NCI-H146 treated with DMSO at 0.1 percent for 48 hours (cell line): ENCODE measurements around the gene PIGS.
"Not testable (repeated sequence)": the region's sequence is repeated elsewhere in the genome, so short reads cannot be mapped to it uniquely, and the experiment has no call there.

Source experiments
- DNase-seq: peaks from one replicate; lab custom pipeline; 2025; ENCODE audit not compliant: unreplicated experiment; lab: John Stamatoyannopoulos, UW

The PIGS gene

GRCh38 chr17:28571361-28572122 lies at the start of gene PIGS:
Gene PIGS, minus strand, starts transcription at chr17:28571524. Its CDS starts 28 bp downstream, at chr17:28571496.
- peak; percentile 88 for DNase-seq

- no peak for DNase-seq
Observed at GRCh38 chr17:28620010-28620409, 48.7 kb upstream of the PIGS start.

GRCh38 chr17:28618464-28618863 lies 47.1 kb upstream of the PIGS start:
- no peak for DNase-seq

- DNase-seq, result no peak
Observed at GRCh38 chr17:28616281-28616680, 45.0 kb upstream of the PIGS start.

- DNase-seq, result no peak
Observed at GRCh38 chr17:28615260-28615940, 44.1 kb upstream of the PIGS start.

- no peak for DNase-seq
Observed at GRCh38 chr17:28613931-28614381, 42.6 kb upstream of the PIGS start, which contains the start of gene RSKR. Gene RSKR, minus strand, starts transcription at chr17:28614185. Its CDS starts 24 bp downstream, at chr17:28614161.

- no peak for DNase-seq
Observed at GRCh38 chr17:28612936-28613872, 41.9 kb upstream of the PIGS start.

- DNase-seq, result peak; percentile 36
Observed at GRCh38 chr17:28612531-28612930, 41.2 kb upstream of the PIGS start.

GRCh38 chr17:28610376-28610775 lies 39.1 kb upstream of the PIGS start:
- DNase-seq, result no peak

GRCh38 chr17:28604031-28604430 lies 32.7 kb upstream of the PIGS start:
- not testable (repeated sequence) for DNase-seq

GRCh38 chr17:28599311-28600184 lies 28.2 kb upstream of the PIGS start:
- peak; percentile 51 for DNase-seq

GRCh38 chr17:28598799-28599310 lies 27.5 kb upstream of the PIGS start, which contains the start of gene SPAG5:
Gene SPAG5, minus strand, starts transcription at chr17:28599025. Its CDS starts 79 bp downstream, at chr17:28598946.
- DNase-seq, result peak; percentile 87

- no peak for DNase-seq
Observed at GRCh38 chr17:28598389-28598788, 27.1 kb upstream of the PIGS start.

GRCh38 chr17:28597606-28598383 lies 26.5 kb upstream of the PIGS start:
- DNase-seq, result no peak

GRCh38 chr17:28592260-28592659 lies 20.9 kb upstream of the PIGS start:
- no peak for DNase-seq

- DNase-seq, result no peak
Observed at GRCh38 chr17:28585851-28586250, 14.5 kb upstream of the PIGS start.

GRCh38 chr17:28584434-28584833 lies 13.1 kb upstream of the PIGS start:
- no peak for DNase-seq

GRCh38 chr17:28582513-28582912 lies 11.2 kb upstream of the PIGS start:
- DNase-seq, result no peak

GRCh38 chr17:28580959-28581358 lies 9.6 kb upstream of the PIGS start:
- DNase-seq, result no peak
